ENCODE measurements around the gene CASP7.
"Not testable (repeated sequence)": the region's sequence is repeated elsewhere in the genome, so short reads cannot be mapped to it uniquely, and the experiment has no call there.

CASP7 gene

DNA sequence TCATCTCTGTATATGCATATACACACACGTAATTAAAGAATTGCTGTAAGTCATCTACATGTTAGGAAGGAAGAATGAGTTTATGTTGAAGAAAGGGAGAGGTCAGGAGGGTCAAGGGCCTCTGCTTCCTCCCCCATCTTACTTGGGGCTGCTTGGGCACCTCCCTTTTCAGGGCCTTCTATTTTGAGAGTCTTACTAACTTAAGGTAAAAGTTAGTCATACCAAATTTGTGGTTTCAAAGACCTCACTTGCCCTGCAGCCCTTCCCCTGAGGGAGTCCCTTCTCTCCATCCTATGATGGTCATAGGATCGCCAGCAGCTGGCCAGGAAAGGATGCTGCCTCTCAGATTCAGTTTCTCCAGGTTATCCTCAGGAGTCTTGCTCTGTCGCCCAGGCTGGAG is 74.4 kb downstream of the CASP7 start:
- DNase-seq (ENCODE audit: low spot score): no peak

GRCh38 chr10:113754768-113755167 is 75.1 kb downstream of the CASP7 start:
- DNase-seq (ENCODE audit: low spot score): no peak

- no peak for DNase-seq (ENCODE audit: low spot score)
These were observed 77.3 kb downstream of the CASP7 start for GRCh38 chr10:113756940-113757543.

DNA sequence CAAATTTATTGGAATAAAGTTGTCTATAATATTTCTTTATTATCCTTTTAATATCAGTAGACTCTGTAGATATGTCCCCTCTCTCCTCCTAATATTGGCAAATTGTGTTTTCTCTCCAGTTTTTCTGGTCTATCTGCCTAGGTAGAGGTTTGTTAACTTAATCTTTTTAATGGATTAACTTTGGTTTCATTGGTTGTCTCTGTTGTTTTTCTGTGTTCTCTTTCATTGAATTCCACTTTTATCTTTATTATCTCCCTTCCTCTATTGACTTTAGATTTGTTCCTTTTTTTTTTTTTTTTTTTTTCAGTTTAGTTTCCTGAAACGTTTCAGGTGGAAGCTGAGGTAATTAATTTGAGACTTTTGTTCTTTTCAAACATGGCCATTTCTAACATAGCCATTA is 82.4 kb downstream of the CASP7 start:
- no peak for DNase-seq (ENCODE audit: low spot score)

DNA sequence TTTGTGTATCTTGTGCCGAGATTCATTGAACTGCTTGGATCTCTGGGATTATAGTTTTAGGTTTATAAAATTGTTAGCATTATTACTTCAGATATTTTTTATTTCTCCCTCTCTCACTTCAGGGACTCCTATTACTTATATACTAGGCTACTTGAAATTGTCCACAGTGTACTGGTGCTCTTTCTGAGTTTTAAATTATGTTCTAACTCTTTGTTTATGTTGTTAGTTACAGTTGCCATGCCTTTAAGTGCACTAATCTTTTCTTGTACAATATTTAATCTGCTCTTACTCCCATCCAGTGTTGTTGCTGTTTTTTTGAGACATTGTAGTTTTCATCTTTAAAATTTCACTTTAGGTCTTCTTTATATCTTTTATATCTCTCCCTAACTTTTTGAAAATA is 84.9 kb downstream of the CASP7 start:
- no peak for DNase-seq (ENCODE audit: low spot score)

DNA sequence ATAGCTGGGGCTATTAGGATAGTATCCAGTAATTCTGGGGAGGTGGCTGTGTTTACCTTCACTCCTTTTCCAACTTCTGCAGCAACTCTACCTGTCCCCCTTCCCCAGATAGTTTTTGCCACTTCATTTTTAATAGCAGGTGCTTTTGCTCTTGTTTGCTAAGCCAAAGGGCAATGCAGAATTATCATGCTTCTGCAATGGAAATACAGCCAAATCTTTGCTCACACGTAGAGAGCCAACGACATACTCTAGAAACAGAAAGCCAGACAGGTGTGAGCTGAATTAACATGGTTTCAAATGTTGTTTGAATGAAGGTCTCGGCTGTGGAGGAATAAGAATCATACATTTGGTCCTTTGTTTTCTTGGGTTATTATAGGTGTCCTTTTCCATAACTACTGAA is 86.2 kb downstream of the CASP7 start:
- no peak for DNase-seq (ENCODE audit: low spot score)

DNA sequence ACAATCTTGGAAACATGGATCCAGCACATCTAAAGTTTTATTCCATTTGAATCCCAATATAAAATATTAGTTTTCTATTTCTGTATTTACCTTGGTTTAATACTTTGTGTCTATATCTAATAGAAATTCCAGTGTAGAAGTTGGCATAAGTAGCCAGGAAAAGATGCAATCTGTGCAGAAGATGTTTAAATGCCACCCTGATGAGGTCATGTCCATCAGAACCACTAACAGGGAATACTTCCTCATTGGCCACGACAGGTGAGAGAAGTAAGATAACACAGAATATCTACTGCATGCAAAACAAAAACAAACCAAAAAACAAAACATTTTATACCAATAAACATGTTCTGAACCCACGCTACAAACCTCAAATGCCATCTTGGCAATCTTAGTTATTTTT is 87.5 kb downstream of the CASP7 start:
- DNase-seq (ENCODE audit: low spot score): no peak

- no peak for DNase-seq (ENCODE audit: low spot score)
These were observed 90.6 kb downstream of the CASP7 start for GRCh38 chr10:113770346-113770745.

DNA sequence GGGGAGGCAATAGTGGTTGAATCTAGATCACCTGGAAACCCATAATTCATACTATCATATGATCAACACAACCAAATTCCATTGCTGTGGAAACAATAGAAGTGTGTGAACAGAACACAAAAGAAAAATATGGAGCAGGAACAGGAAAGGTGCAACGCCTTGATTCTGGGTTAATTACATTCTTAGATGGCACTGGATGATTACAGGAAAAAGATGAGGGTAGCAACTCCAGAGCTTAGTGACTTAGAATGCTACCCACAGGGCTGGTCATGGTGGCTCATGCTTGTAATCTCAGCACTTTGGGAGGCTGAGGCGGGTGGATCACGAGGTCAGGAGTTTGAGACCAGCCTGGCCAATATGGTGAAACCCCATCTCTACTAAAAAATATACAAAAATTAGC is 91.4 kb downstream of the CASP7 start:
- not testable (repeated sequence) for DNase-seq (ENCODE audit: low spot score)

DNA sequence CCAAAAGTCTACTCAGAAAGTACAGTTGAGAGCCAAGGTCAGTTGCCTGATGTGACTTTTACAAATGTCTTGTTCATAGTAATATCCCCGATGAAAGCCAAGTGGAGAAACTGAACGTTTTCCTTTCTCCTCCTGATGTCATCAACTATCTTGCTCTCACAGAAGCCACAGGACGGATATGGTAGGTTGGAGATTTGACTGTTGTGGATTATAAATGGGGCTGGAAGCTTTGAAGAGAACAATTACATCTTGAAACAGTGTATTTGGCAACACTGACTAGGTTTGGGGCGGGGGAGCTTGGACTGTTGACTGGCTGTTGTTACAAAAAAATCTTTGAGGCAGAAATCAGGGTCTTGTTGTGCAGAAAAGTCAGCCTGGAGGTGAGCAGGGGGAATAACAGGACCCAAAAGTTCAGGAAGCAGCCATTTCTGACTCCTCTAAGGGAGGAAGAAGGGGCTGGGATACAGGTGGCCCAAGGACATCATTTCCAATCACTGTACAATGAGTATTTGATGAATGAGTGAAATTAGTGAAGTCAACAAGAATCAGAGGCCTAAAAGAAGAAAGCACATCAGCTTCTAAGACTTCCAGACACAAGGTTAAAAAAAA is 96.1 kb downstream of the CASP7 start:
- DNase-seq (ENCODE audit: low spot score): no peak

- DNase-seq (ENCODE audit: low spot score): no peak
These were observed 96.8 kb downstream of the CASP7 start for GRCh38 chr10:113776553-113776952.

Data from NAMALWA (cell line).